ENCODE data around the gene C3orf70.

C3orf70 gene

GRCh38 chr3:185051801-185052200 is 101.1 kb downstream of the C3orf70 start:
- no peak for DNase-seq (ENCODE audit: low read depth, low spot score)

GRCh38 chr3:185049710-185050109 is 103.2 kb downstream of the C3orf70 start:
- DNase-seq (ENCODE audit: low read depth, low spot score): no peak

- no peak for DNase-seq (ENCODE audit: low read depth, low spot score)
Measured at GRCh38 chr3:185046603-185047002, 106.3 kb downstream of the C3orf70 start.

GRCh38 chr3:185046164-185046515 is 106.7 kb downstream of the C3orf70 start:
- no peak for DNase-seq (ENCODE audit: low read depth, low spot score)

- no peak for DNase-seq (ENCODE audit: low read depth, low spot score)
Measured at GRCh38 chr3:185042312-185043050, 110.4 kb downstream of the C3orf70 start.

- no peak for DNase-seq (ENCODE audit: low read depth, low spot score)
Measured at GRCh38 chr3:185041540-185041939, 111.3 kb downstream of the C3orf70 start.

GRCh38 chr3:185040425-185040824 is 112.4 kb downstream of the C3orf70 start:
- no peak for DNase-seq (ENCODE audit: low read depth, low spot score)

- no peak for DNase-seq (ENCODE audit: low read depth, low spot score)
Measured at GRCh38 chr3:185037801-185038200, 115.1 kb downstream of the C3orf70 start.

GRCh38 chr3:185030951-185031350 is 121.9 kb downstream of the C3orf70 start:
- no peak for DNase-seq (ENCODE audit: low read depth, low spot score)

GRCh38 chr3:185030399-185030798 is 122.5 kb downstream of the C3orf70 start:
- DNase-seq (ENCODE audit: low read depth, low spot score): no peak

- no peak for DNase-seq (ENCODE audit: low read depth, low spot score)
Measured at GRCh38 chr3:185029086-185029485, 123.8 kb downstream of the C3orf70 start.

GRCh38 chr3:185028121-185028520 is 124.7 kb downstream of the C3orf70 start:
- DNase-seq (ENCODE audit: low read depth, low spot score): no peak

All from astrocyte of the hippocampus (primary cell).